Choroid plexus epithelial cell (primary cell): ENCODE results near the gene ZNF597.
A peak's percentile ranks its signal among the peaks of the same experiment; 100 is the strongest.

Experiments
- DNase-seq: peaks from one replicate; pipeline ENCODE4 v3.0.0-alpha.2; 2010; ENCODE audit warnings: low read depth
- H3K4me3 ChIP-seq: 2 replicates; pipeline ENCODE4 v1.5.1; 2011; ENCODE audit warnings: low read depth, mild to moderate bottlenecking, control low read depth, low read length, moderate library complexity
- CTCF ChIP-seq: conservative IDR thresholded peaks from 2 replicates; pipeline ENCODE4 v1.5.1; 2011; ENCODE audit warnings: low read depth, mild to moderate bottlenecking, control low read depth, inconsistent platforms, low read length, moderate library complexity

Gene ZNF597

GRCh38 chr16:3434373-3434772 lies 8.9 kb downstream of the ZNF597 start:
- TF ChIP-seq CTCF, result no peak
- H3K4me3 ChIP-seq, result no peak overlapping the region
- no peak for DNase-seq

GRCh38 chr16:3431779-3432219 lies 11.5 kb downstream of the ZNF597 start:
- peak overlapping the region; percentile 38 for H3K4me3 ChIP-seq
- peak; percentile 28 for DNase-seq
- no peak for TF ChIP-seq CTCF

GRCh38 chr16:3413730-3414379 lies 29.4 kb downstream of the ZNF597 start:
- TF ChIP-seq CTCF, result no peak
- DNase-seq, result peak; percentile 10
- H3K4me3 ChIP-seq, result no peak overlapping the region

GRCh38 chr16:3408561-3409197 lies 34.6 kb downstream of the ZNF597 start:
- TF ChIP-seq CTCF, result no peak
- H3K4me3 ChIP-seq, result no peak overlapping the region
- DNase-seq, result no peak

GRCh38 chr16:3401719-3402397 lies 41.4 kb downstream of the ZNF597 start:
- DNase-seq, result peak; percentile 47

More at GRCh38 chr16:3401719-3402397, 41.4 kb downstream of the ZNF597 start:
- peak overlapping the region; percentile 90 for H3K4me3 ChIP-seq
- TF ChIP-seq CTCF, result no peak
